IPS-NIHi7 (cell line): Measurements from ENCODE around the gene WLS.
A peak's percentile ranks its signal among the peaks of the same experiment; 100 is the strongest.
"Not testable (repeated sequence)": the region's sequence is repeated elsewhere in the genome, so short reads cannot be mapped to it uniquely, and the experiment has no call there.

Source experiments
- DNase-seq: peaks from one replicate; pipeline ENCODE4 v3.0.0; 2012; ENCODE audit warnings: mixed read lengths; ENCODE audit errors: extremely low spot score

Gene WLS

GRCh38 chr1:68201546-68202238 is 30.6 kb downstream of the WLS start:
- no peak for DNase-seq

GRCh38 chr1:68199603-68200002 is 32.7 kb downstream of the WLS start:
- no peak for DNase-seq

GRCh38 chr1:68198752-68199151 is 33.6 kb downstream of the WLS start:
- no peak for DNase-seq

GRCh38 chr1:68197891-68198290 is 34.4 kb downstream of the WLS start:
- no peak for DNase-seq

GRCh38 chr1:68197461-68197860 is 34.9 kb downstream of the WLS start:
- no peak for DNase-seq

GRCh38 chr1:68196676-68197075 is 35.6 kb downstream of the WLS start:
- DNase-seq: no peak

- DNase-seq: no peak
These were observed 40.6 kb downstream of the WLS start for GRCh38 chr1:68191717-68192116.

GRCh38 chr1:68188644-68189340 is 43.5 kb downstream of the WLS start:
- DNase-seq: no peak

- DNase-seq: no peak
These were observed 44.2 kb downstream of the WLS start for GRCh38 chr1:68188060-68188538.

GRCh38 chr1:68185743-68186142 is 46.6 kb downstream of the WLS start:
- DNase-seq: no peak

GRCh38 chr1:68183895-68184294 is 48.4 kb downstream of the WLS start:
- no peak for DNase-seq

- DNase-seq: no peak
These were observed 51.2 kb downstream of the WLS start for GRCh38 chr1:68181165-68181556.

- no peak for DNase-seq
These were observed 51.7 kb downstream of the WLS start for GRCh38 chr1:68180441-68181164.

- DNase-seq: no peak
These were observed 53.4 kb downstream of the WLS start for GRCh38 chr1:68178821-68179490.

- no peak for DNase-seq
These were observed 56.5 kb downstream of the WLS start for GRCh38 chr1:68175621-68176398.

- DNase-seq: no peak
These were observed 57.6 kb downstream of the WLS start for GRCh38 chr1:68174738-68175113.

GRCh38 chr1:68173936-68174737 is 58.2 kb downstream of the WLS start:
- DNase-seq: peak; percentile 17

GRCh38 chr1:68173283-68173935 is 58.9 kb downstream of the WLS start:
- no peak for DNase-seq

- DNase-seq: not testable (repeated sequence)
These were observed 60.5 kb downstream of the WLS start for GRCh38 chr1:68171795-68172194.

- no peak for DNase-seq
These were observed 63.7 kb downstream of the WLS start for GRCh38 chr1:68168545-68169171.
